Fibroblast of lung (primary cell): ENCODE results near the gene TAF3.

Experiments used
- CTCF ChIP-seq, 2 donors: IDR thresholded peaks in 1 of 2; conservative IDR thresholded peaks in 1 of 2; 1 replicate in 1 of 2; 2 replicates in 1 of 2; pipeline ENCODE4 v1.5.1; 2011 to 2012; ENCODE audit warnings: low read length in 2 of 2, control low read depth in 1 of 2, inconsistent platforms in 1 of 2, low read depth in 1 of 2, mild to moderate bottlenecking in 1 of 2
- EZH2 ChIP-seq: IDR thresholded peaks from 2 replicates; pipeline ENCODE4 v1.5.1; 2012; ENCODE audit warnings: low read length, control low read depth, mild to moderate bottlenecking; ENCODE audit errors: missing control alignments

- TF ChIP-seq CTCF (conservative IDR thresholded peaks at IDR 0.05 in 1 of 2, IDR thresholded peaks at IDR 0.05 in 1 of 2; ENCODE audit: low read depth in 1 of 2, low read length in 2 of 2) = no peak
- no peak for TF ChIP-seq EZH2
These were observed 44.2 kb upstream of the TAF3 start for GRCh38 chr10:7773845-7774801.
